ENCODE measurements around the gene LIN7B.
A peak's percentile ranks its signal among the peaks of the same experiment; 100 is the strongest.

The LIN7B gene

DNA sequence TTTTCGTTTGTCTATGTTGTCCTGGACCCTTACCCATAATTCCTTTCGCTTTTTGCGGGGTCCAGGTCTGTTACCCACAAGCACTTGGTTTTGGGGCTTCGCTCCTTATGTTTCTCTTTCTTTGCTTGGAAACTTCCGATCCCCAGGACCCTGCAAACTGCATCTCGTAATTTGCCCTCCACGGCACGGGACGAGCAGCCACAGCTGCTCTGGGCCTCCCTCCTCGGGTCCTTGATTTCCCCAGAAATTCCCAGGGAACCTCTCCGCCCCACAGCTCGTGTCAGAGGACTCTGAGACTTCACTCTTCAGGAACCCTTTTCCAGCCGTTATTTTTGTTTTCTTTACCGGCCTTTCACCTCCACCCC, 28.3 kb upstream of the LIN7B start:
- Mint-ChIP-seq H3K36me3 (peaks cover 13% of the 10 kb centered on the region), H3K4me3 (peak overlapping the region; percentile 98), H3K9me3 (no peaks in the 10 kb centered on the region), H3K4me1 (peaks cover 38% of the 10 kb centered on the region), H3K27ac (peak overlapping the region; percentile 96), H3K27me3 (no peaks in the 10 kb centered on the region)

- H3K27me3 Mint-ChIP-seq = no peaks in the 10 kb centered on the region
- H3K27ac Mint-ChIP-seq = peak overlapping the region; percentile 96
- peaks cover 38% of the 10 kb centered on the region for H3K4me1 Mint-ChIP-seq
- peaks cover 14% of the 10 kb centered on the region for H3K36me3 Mint-ChIP-seq
- peak overlapping the region; percentile 98 for H3K4me3 Mint-ChIP-seq
- H3K9me3 Mint-ChIP-seq = no peaks in the 10 kb centered on the region
Measured at GRCh38 chr19:49086296-49086695, 27.9 kb upstream of the LIN7B start.

DNA sequence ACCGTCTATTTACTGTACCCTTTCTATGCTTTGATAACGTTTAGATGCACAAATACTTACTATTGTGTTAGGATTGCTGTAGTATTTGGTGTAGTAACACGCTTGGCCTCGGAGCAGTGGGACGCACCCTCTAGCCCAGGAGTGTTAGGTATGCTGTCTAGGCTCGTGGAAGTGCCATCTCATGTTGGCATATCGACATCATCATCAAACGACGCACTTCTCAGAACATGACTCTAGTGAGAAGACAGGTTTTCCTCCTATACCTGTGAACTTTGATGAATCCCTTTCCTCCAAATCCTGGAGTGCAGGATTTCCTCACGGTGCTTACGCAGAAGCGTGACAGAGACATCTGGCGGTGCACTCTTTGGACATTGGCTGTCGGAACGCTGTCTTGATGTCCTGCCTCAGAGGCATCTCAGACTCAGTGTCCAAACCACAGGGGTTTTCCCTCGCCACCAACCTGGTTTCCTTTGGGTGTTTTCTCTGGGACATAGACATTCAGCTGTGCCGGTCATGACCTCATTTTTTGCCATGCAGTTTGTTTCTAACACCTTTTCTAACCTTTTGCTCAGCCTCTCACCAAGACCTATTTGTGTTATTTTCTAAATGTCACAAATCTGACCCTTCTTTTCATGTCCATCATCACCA, 22.7 kb upstream of the LIN7B start:
- Mint-ChIP-seq H3K36me3 (peaks cover 15% of the 10 kb centered on the region), H3K27ac (no peak overlapping the region), H3K9me3 (no peaks in the 10 kb centered on the region), H3K27me3 (no peaks in the 10 kb centered on the region), H3K4me3 (no peak overlapping the region), H3K4me1 (peaks cover 38% of the 10 kb centered on the region)

DNA sequence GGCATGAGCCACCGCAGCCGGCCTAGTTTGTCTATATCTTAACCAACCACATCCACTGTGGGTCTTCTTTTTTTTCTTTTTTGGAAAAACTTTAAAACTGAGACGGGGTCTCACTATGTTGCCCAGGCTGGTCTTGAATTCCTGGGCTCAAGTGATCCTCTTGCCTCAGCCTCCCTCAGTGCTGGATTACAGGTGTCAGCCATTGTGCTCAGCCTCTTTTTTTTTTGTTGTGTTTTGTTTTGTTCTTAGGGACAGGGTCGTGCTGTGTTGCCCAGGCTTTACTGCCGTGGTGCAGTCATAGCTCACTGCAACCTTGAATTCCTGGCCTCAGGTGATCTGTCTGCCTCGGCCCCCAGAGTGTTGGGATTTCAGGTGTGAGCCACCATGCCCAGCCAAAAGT, 21.5 kb upstream of the LIN7B start:
- H3K36me3 Mint-ChIP-seq = peaks cover 9% of the 10 kb centered on the region
- H3K27ac Mint-ChIP-seq = peak overlapping the region; percentile 46
- H3K4me3 Mint-ChIP-seq = no peak overlapping the region
- peaks cover 30% of the 10 kb centered on the region for H3K4me1 Mint-ChIP-seq
- no peaks in the 10 kb centered on the region for H3K27me3 Mint-ChIP-seq
- no peaks in the 10 kb centered on the region for H3K9me3 Mint-ChIP-seq

DNA sequence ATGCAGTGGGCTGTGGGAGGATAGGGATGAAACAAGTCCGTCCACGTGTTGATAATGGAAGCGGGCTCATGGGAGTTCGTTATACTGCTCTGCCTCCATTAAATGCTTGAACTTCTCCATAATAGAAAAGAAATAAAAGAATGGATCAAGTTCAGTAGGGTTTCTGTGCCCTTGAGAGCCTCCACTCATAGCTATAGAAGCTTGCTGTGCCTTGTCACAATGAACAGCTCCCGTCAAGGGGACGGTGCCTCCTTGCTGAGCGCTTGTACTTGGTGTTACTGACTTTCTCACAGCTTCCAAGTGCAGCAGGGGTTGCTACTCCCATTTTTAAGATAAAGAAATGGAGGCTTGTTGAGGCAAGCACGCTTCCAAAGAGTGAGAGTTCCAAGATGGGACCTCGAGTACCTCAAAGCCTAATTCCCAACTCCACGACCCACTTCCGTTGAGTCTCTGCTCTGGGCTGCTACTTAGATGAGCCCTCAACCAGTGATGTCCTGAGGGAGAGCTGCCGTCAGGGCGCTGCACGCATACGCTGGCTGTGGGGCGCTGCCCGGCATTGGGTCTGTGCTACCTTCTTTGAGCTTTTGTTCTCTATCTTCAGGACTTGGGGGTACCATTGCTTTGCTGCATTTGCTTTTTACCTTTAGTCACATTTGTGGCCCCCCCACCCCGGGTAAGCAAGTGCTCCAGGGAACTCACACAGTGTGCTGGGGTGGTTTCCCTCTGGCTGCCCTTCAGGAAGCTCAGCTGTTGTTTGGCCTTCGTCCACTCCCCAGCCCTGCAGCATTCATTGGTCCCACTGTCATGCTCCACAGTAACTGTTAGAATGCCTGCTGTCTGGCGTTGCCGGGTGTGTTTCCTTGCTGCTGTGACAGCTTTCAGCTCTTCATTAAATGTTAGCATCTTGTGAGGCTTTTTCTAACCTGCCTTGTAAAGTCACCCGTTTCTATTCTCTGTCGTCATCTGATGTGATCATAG, 19.4 kb upstream of the LIN7B start:
- Mint-ChIP-seq H3K9me3 (no peaks in the 10 kb centered on the region), H3K27me3 (no peaks in the 10 kb centered on the region), H3K4me1 (peaks cover 19% of the 10 kb centered on the region), H3K36me3 (peaks cover 12% of the 10 kb centered on the region), H3K4me3 (no peak overlapping the region), H3K27ac (no peak overlapping the region)

- H3K9me3 Mint-ChIP-seq = no peaks in the 10 kb centered on the region
- no peaks in the 10 kb centered on the region for H3K27me3 Mint-ChIP-seq
- no peak overlapping the region for H3K4me3 Mint-ChIP-seq
- no peak overlapping the region for H3K27ac Mint-ChIP-seq
- H3K36me3 Mint-ChIP-seq = peaks cover 9% of the 10 kb centered on the region
- H3K4me1 Mint-ChIP-seq = peaks cover 8% of the 10 kb centered on the region
Measured at GRCh38 chr19:49097453-49098288, 16.5 kb upstream of the LIN7B start.

- H3K27me3 Mint-ChIP-seq = no peaks in the 10 kb centered on the region
- no peak overlapping the region for H3K4me3 Mint-ChIP-seq
- no peaks in the 10 kb centered on the region for H3K9me3 Mint-ChIP-seq
- H3K4me1 Mint-ChIP-seq = peaks cover 8% of the 10 kb centered on the region
- peaks cover 9% of the 10 kb centered on the region for H3K36me3 Mint-ChIP-seq
- H3K27ac Mint-ChIP-seq = no peak overlapping the region
Measured at GRCh38 chr19:49098795-49099194, 15.4 kb upstream of the LIN7B start.

GRCh38 chr19:49101160-49101559, 13.0 kb upstream of the LIN7B start:
- Mint-ChIP-seq H3K27me3 (no peaks in the 10 kb centered on the region), H3K27ac (peak overlapping the region; percentile 30), H3K36me3 (peaks cover 13% of the 10 kb centered on the region), H3K4me3 (no peak overlapping the region), H3K4me1 (peaks cover 6% of the 10 kb centered on the region), H3K9me3 (no peaks in the 10 kb centered on the region)

DNA sequence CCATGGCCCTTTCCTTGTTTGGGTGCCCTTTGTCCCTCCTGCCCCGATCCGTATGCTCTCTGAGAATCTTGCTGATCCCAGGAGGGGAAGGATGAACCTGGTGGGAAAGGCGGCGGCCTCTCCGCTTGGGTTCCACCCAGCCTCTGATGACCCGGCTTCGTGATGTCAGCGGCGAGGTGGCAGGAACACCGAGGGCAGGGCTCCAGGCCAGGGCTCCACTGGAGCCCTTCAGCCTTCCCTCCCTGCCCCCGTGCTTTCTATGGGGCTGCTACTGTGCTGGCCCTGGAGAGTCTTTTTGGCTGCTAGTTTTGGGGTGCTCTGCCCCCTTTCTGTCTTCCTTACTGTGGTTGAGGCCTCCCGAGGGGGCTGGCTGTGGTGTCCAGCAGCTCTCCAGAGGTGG, 11.9 kb upstream of the LIN7B start:
- no peak overlapping the region for H3K4me3 Mint-ChIP-seq
- H3K27me3 Mint-ChIP-seq = no peaks in the 10 kb centered on the region
- no peak overlapping the region for H3K27ac Mint-ChIP-seq
- H3K9me3 Mint-ChIP-seq = no peaks in the 10 kb centered on the region
- H3K36me3 Mint-ChIP-seq = peaks cover 20% of the 10 kb centered on the region
- peaks cover 12% of the 10 kb centered on the region for H3K4me1 Mint-ChIP-seq

- Mint-ChIP-seq H3K36me3 (peaks cover 23% of the 10 kb centered on the region), H3K4me3 (no peak overlapping the region), H3K4me1 (peaks cover 12% of the 10 kb centered on the region), H3K27ac (no peak overlapping the region), H3K9me3 (no peaks in the 10 kb centered on the region), H3K27me3 (no peaks in the 10 kb centered on the region)
Measured at GRCh38 chr19:49103331-49104085, 10.7 kb upstream of the LIN7B start.

GRCh38 chr19:49104229-49104864, 9.8 kb upstream of the LIN7B start:
- H3K27ac Mint-ChIP-seq = no peak overlapping the region
- peaks cover 12% of the 10 kb centered on the region for H3K4me1 Mint-ChIP-seq
- peaks cover 25% of the 10 kb centered on the region for H3K36me3 Mint-ChIP-seq
- no peaks in the 10 kb centered on the region for H3K27me3 Mint-ChIP-seq
- no peak overlapping the region for H3K4me3 Mint-ChIP-seq
- no peaks in the 10 kb centered on the region for H3K9me3 Mint-ChIP-seq

- Mint-ChIP-seq H3K27ac (peak overlapping the region; percentile 27), H3K9me3 (no peaks in the 10 kb centered on the region), H3K4me1 (peaks cover 12% of the 10 kb centered on the region), H3K4me3 (no peak overlapping the region), H3K36me3 (peaks cover 19% of the 10 kb centered on the region), H3K27me3 (no peaks in the 10 kb centered on the region)
Measured at GRCh38 chr19:49106648-49107135, 7.5 kb upstream of the LIN7B start.

DNA sequence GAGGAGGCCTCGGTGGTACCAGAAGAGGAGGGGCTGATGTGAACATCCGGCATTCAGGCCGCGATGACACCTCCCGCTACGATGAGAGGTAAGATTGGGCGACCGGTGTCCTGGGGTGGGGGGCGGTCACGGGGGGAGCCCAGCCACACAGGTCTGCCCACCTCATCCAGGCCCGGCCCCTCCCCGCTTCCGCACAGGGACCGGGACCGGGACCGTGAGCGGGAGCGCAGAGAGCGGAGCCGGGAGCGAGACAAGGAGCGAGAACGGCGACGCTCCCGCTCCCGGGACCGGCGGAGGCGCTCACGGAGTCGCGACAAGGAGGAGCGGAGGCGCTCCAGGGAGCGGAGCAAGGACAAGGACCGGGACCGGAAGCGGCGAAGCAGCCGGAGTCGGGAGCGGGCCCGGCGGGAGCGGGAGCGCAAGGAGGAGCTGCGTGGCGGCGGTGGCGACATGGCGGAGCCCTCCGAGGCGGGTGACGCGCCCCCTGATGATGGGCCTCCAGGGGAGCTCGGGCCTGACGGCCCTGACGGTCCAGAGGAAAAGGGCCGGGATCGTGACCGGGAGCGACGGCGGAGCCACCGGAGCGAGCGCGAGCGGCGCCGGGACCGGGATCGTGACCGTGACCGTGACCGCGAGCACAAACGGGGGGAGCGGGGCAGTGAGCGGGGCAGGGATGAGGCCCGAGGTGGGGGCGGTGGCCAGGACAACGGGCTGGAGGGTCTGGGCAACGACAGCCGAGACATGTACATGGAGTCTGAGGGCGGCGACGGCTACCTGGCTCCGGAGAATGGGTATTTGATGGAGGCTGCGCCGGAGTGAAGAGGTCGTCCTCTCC, 6.3 kb upstream of the LIN7B start:
- Mint-ChIP-seq H3K36me3 (peaks cover 19% of the 10 kb centered on the region), H3K4me3 (no peak overlapping the region), H3K4me1 (peaks cover 12% of the 10 kb centered on the region), H3K27me3 (no peaks in the 10 kb centered on the region), H3K9me3 (no peaks in the 10 kb centered on the region), H3K27ac (no peak overlapping the region)

DNA sequence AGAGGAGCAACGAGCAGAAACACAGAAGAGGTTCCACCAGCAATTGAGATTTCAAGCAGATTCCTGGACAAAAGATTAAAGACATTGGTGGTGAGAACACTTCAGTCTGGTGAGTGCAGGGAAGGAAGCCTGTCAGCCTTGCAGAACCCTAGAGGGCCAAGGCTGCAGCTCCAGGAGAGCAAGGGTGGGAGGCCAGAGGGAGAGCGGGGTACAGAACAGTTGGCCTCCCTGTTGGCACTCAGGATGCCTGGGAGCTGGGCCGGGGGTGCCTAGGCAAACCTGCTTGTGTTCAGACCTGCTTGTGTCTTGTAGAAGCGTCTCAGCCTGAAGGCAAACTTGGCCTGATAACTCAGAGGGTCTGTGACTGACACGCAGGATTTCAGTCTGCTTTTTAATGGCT, 5.1 kb upstream of the LIN7B start:
- peaks cover 19% of the 10 kb centered on the region for H3K36me3 Mint-ChIP-seq
- no peaks in the 10 kb centered on the region for H3K9me3 Mint-ChIP-seq
- peaks cover 22% of the 10 kb centered on the region for H3K4me1 Mint-ChIP-seq
- no peak overlapping the region for H3K4me3 Mint-ChIP-seq
- H3K27me3 Mint-ChIP-seq = no peaks in the 10 kb centered on the region
- H3K27ac Mint-ChIP-seq = no peak overlapping the region

All from activated naive CD4-positive, alpha-beta T cell treated with anti-CD3 and anti-CD28 coated beads, Interleukin-2, amount 50 U/mL, for 24 hours (primary cell).